Fibroblast of gingiva (primary cell): Measurements from ENCODE around the gene GSAP.
"Not testable (repeated sequence)": the region's sequence is repeated elsewhere in the genome, so short reads cannot be mapped to it uniquely, and the experiment has no call there.

Experiments used
- DNase-seq: peaks from one replicate; pipeline ENCODE4 v3.0.0-alpha.2; 2011; ENCODE audit warnings: low read depth

Gene GSAP

GRCh38 chr7:77415823-77416620 lies at the start of gene GSAP:
Gene GSAP, minus strand, starts transcription at chr7:77416349. Its CDS starts 28 bp downstream, at chr7:77416321.
- DNase-seq = peak; percentile 18

- DNase-seq = peak; percentile 31
Observed at GRCh38 chr7:77465256-77465655, 49.1 kb upstream of the GSAP start.

DNA sequence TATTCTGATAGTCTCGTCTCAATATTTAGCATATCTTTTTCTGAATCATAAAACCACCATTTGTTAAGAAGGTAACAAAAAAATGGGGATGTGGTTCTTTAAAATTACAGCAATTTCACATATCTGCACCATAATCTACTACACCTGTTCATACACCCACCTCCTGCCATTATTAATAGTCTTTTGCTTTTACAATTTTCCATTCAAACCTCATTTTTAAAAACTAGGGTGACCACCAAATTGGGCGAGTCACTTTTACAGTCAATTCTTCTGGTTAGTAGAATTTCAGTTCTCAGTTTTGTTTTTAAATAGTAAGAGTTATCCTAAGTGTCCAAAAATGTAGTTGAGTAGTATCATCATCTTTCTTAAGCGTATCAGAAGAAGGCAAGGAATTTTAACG lies 48.4 kb upstream of the GSAP start:
- DNase-seq = no peak

DNA sequence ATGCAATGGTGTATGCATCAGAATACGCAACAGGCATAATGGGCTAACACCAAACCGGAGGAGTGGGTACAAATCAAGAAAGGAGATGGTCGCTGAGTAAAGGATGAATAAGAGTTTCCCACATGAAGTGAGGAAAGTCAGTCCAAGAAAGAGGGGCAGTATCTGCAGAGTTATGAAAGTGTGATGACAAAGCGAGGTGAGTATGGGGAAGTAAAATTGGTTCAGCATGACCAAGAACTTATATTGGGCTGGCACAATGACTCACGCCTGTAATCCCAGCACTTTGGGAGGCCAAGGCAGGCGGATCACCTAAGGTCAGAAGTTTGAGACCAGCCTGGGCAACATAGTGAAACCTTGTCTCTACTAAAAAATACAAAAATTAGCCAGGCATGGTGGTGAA lies 47.5 kb upstream of the GSAP start:
- peak; percentile 52 for DNase-seq

DNA sequence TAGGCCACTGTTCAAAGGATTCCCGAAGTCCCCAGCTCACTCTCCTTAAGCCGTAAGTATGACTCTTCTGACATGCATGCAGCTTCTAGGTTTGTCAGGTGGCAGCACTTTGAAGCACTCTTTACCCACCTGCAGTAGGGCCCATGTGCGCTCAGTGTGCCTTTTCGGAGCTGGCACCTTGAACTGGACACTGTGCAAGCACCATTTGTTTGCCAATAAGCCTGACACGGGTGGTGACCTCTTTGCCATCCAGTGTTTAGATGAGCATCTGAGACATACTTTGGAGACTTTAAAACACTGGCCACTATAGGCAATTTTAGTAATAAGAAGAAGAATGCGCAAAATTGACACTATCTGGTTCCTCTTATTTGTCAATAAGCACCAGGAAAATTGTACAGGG lies 45.7 kb upstream of the GSAP start:
- DNase-seq = no peak

DNA sequence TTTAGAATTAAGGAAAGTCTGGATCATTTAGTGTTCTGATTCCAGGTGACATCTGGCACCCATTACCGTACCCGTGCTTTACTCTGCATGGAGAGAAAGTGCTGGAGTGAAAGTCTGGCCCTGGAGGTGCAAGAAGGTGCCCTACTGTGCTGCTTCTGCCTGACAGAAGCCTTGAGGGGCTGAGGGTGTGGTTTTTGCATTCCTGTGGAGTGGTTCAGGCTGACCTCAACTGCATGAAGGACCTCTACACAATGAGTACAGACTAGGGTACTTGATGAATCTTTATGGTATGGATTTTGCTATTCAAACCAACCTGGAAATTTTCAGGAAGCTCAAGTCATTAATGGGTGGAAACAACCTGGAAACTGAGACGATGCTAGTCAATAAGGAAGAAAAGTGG lies 45.1 kb upstream of the GSAP start:
- no peak for DNase-seq

DNA sequence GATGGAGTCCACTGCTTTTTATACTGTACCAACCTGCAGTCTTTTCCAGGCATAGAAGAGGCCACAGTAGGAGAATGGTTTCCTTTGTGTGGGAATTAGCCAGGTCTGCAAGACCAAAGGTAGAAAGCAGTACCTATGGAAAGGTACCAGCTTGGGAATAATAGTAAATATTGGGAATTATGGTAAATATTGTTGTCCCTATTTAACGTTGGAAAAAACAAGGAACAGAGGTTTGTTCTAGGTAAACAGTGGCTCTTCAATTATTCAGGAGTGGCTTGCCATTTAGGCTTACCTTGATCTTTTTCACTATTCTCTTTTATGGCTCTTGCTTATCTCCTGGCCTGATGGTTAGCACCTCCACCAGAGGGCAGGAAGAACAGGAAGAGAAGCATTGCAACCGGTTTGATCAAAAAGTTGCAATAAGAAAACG lies 43.9 kb upstream of the GSAP start:
- DNase-seq = no peak

DNA sequence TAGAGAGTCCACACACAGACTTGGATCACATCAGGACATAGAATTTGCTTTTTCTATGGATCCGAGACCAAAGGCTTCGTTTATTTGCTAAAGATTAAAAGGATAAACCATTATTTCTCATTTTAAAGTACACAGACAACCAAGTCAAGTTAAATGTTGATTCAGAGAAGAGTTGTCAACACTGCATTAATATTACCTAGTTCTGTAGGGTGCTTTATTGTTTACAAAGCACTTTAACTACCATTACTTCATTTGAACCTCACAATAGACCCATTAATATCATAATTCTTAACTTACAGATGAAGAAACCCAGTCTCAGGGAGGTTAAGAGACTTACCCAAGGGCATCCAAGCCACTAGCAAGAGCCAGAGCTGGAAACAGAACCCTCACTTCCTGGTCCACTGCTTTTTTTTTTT lies 43.2 kb upstream of the GSAP start:
- DNase-seq = no peak

DNA sequence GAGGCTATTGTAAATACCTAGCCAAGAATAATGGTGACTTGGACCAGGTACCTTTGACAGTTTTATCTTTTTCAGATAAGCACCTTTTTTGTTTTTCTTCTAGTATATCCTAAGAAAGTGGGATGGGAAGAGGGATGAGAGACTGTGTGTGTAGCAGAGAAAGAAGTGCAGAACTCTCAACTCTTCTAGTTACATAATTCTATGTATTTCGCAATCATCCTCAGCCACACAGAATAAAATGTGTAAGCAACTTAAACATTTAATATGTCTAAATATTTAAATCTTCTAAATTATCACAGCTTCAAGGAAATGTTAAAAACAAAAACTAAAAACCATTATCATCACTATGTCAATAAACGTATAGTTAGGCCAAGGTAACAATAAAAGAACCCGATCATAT lies 42.6 kb upstream of the GSAP start:
- no peak for DNase-seq

GRCh38 chr7:77457779-77458178 lies 41.6 kb upstream of the GSAP start:
- no peak for DNase-seq

DNA sequence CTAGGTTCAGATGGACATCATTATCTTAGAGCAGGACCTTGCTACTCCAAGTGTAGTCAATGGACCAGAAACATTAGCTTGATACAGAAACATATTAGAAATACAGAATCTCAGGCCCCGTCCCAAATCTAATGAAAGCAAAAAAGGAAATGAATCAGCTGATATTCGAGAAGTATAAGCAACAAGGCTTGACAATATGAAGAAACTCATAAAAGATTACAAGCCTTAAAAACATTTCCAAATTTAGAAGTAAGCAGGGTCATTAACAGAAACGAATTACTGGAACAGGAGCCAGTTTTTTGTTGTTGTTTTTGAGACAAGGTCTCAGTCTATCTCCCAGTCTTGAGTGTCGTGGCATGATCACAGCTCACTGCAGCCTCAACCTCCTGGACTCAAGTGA lies 40.5 kb upstream of the GSAP start:
- DNase-seq = peak; percentile 28

GRCh38 chr7:77455321-77455720 lies 39.2 kb upstream of the GSAP start:
- peak; percentile 95 for DNase-seq

GRCh38 chr7:77454802-77455201 lies 38.7 kb upstream of the GSAP start:
- peak; percentile 54 for DNase-seq

DNA sequence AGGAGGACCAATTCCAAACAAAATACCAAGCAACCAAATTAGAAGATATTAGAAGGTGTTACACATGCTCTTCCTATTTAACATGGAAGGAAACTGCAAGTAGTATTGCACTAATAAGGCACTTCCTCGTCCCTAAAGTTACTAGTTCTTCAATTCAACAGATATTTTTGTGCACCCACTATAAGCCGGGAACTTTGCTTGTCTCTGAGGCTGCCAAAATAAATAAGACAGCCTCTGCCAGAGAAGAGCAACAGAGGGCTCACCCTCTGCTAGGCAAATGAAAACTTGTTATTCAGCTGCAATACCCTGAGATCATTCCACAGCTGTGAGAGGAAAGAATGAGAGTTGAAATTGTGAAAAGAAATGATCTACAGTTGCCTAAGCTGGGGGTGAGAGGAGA lies 37.4 kb upstream of the GSAP start:
- DNase-seq = peak; percentile 75

- DNase-seq = not testable (repeated sequence)
Observed at GRCh38 chr7:77451950-77452349, 35.8 kb upstream of the GSAP start.

- no peak for DNase-seq
Observed at GRCh38 chr7:77450613-77451012, 34.5 kb upstream of the GSAP start.

- DNase-seq = no peak
Observed at GRCh38 chr7:77450054-77450453, 33.9 kb upstream of the GSAP start.

GRCh38 chr7:77447616-77448015 lies 31.5 kb upstream of the GSAP start:
- no peak for DNase-seq

DNA sequence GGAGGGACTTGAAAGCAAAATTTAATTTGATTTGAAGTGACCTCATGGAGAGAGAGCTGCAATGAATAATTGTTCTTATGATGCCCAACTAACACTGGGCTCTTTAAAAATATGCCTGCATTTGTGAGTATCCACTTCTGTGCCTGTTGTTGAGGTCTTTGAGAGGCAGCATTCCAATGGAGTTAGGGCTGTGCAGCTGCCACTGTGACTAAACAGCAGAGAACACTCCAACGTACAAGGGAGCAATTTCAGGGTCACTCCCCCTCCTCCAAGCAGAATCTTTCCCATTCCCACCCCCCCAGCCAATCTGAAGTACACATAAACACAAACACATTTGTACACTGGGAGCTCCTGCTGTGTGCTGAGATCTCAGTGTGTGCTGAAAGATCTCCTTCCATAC lies 28.0 kb upstream of the GSAP start:
- no peak for DNase-seq

- no peak for DNase-seq
Observed at GRCh38 chr7:77443042-77443441, 26.9 kb upstream of the GSAP start.

- peak; percentile 25 for DNase-seq
Observed at GRCh38 chr7:77442636-77443035, 26.5 kb upstream of the GSAP start.

DNA sequence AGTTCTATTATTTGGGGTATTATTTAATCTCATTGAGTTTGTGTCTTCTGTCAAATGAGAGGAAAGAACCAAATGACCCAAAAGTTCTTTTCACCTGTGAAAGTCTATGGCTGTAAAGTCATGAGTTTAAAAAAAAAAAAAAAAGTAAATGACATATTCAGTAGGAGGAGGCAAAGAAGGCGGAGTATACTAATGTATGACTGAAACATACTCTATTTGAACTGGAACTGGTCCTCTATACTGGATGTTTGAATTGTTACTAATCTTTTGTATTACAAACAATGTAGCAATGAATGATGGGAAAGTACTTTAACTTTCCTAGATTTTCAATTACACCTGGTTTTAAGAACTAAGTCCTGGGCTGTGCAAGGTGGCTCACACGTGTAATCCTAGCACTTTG lies 24.9 kb upstream of the GSAP start:
- no peak for DNase-seq

- DNase-seq = peak; percentile 57
Observed at GRCh38 chr7:77439572-77439971, 23.4 kb upstream of the GSAP start.

DNA sequence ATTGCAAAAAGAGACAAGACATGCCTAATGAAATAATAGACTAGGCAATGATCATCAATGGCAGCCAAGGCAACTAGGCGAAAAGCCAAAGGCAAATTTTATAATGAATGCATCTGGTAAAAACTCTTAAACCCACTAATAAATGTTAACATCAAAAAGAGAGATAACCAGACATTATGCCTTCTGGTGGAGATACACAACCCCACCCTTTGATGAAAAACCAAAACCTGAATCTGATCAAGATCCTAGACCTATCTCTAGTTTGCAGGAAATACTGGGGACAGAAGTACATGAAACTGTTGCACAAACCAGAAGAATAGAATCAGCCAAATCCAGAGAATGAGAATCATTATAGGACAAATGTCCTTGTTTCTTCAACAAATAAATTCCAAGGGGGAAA lies 22.0 kb upstream of the GSAP start:
- no peak for DNase-seq
